VCaP (cell line): ENCODE measurements around the gene CCHCR1.
"Not testable (repeated sequence)": the region's sequence is repeated elsewhere in the genome, so short reads cannot be mapped to it uniquely, and the experiment has no call there.

Experiments
- H3K27ac ChIP-seq: fragments of 450-650 bp; 2 replicates; pipeline ENCODE4 v1.5.1; 2017
- CTCF ChIP-seq: fragments of 450-650 bp; conservative IDR thresholded peaks from 2 replicates; pipeline ENCODE4 v1.5.1; 2017; ENCODE audit warnings: mild to moderate bottlenecking, moderate library complexity

Gene CCHCR1

GRCh38 chr6:31169123-31169857 lies 11.7 kb upstream of the CCHCR1 start:
- no peak overlapping the region for H3K27ac ChIP-seq
- TF ChIP-seq CTCF, result no peak

GRCh38 chr6:31168606-31169005 lies 11.0 kb upstream of the CCHCR1 start:
- TF ChIP-seq CTCF, result no peak
- no peak overlapping the region for H3K27ac ChIP-seq

- TF ChIP-seq CTCF, result no peak
- H3K27ac ChIP-seq, result no peak overlapping the region
Measured at GRCh38 chr6:31165986-31166385, 8.4 kb upstream of the CCHCR1 start.

GRCh38 chr6:31165064-31165832 lies 7.6 kb upstream of the CCHCR1 start:
- not testable (repeated sequence) for H3K27ac ChIP-seq

GRCh38 chr6:31164475-31165063 lies 7.0 kb upstream of the CCHCR1 start:
- not testable (repeated sequence) for H3K27ac ChIP-seq

GRCh38 chr6:31163922-31164321 lies 6.3 kb upstream of the CCHCR1 start:
- H3K27ac ChIP-seq, result no peak overlapping the region
- no peak for TF ChIP-seq CTCF

- TF ChIP-seq CTCF, result no peak
Measured at GRCh38 chr6:31162463-31163165, 5.0 kb upstream of the CCHCR1 start.

More at GRCh38 chr6:31162463-31163165, 5.0 kb upstream of the CCHCR1 start:
- H3K27ac ChIP-seq, result no peak overlapping the region
